B cell (primary cell): Measurements from ENCODE around the gene MRPL54. TPM values are rescaled to one million over a fixed set of nuclear protein-coding genes. Genes with fewer than 3 reads are reported as not detected.
A peak's percentile ranks its signal among the peaks of the same experiment; 100 is the strongest.

Experiments used
- ATAC-seq: fragments of 200-7000 bp; cut with Tn5 transposase; one replicate; pipeline ENCODE4 v1.10.0; 2021; ENCODE audit warnings: low read depth, mild to moderate bottlenecking, moderate number of reproducible peaks, moderate library complexity
- CTCF ChIA-PET: fragments of 350-600 bp; sonication (Branson Sonifier 250); formaldehyde crosslinking; loops from one replicate; lab custom pipeline; 2021; ENCODE audit warnings: antibody characterized with exemption, inconsistent platforms; lab: Charles Lee
- POLR2A ChIA-PET: fragments of 350-600 bp; sonication (Branson Sonifier 250); formaldehyde crosslinking; loops from one replicate; lab custom pipeline; 2021; ENCODE audit warnings: antibody characterized with exemption; lab: Charles Lee
- DNase-seq: peaks from one replicate; pipeline ENCODE4 v3.0.0; 2013
- H2AFZ ChIP-seq: 2 replicates; pipeline ENCODE4 v1.6.1; 2012; ENCODE audit warnings: mild to moderate bottlenecking, low read depth, low read length; ENCODE audit not compliant: insufficient read depth, poor library complexity, severe bottlenecking
- H3K27ac ChIP-seq, 2 donors: 1 replicate in 1 of 2; 2 replicates in 1 of 2; pipeline ENCODE4 v1.5.1; 2012 to 2013; ENCODE audit warnings: low read length in 2 of 2, mild to moderate bottlenecking in 2 of 2, moderate library complexity in 1 of 2
- H3K27me3 ChIP-seq, 4 experiments: fragments of 200-600 bp in 1 of 4; sonication (generic) in 1 of 4; replicated peaks in 1 of 4; 1 replicate in 2 of 4; 2 replicates in 2 of 4; pipeline versions ENCODE4 v1.6.1 to v1.7.0; 2013 to 2016; ENCODE audit warnings: low read length in 3 of 4, mild to moderate bottlenecking in 2 of 4, mixed read lengths in 1 of 4, moderate library complexity in 1 of 4; ENCODE audit not compliant: insufficient read depth in 4 of 4, control insufficient read depth in 3 of 4; ENCODE audit errors: control extremely low read depth in 1 of 4
- H3K36me3 ChIP-seq, 2 experiments: replicated peaks in 1 of 2; 1 replicate in 1 of 2; 2 replicates in 1 of 2; pipeline versions ENCODE4 v1.6.1 to v1.7.1; 2013; ENCODE audit warnings: low read length in 1 of 2; ENCODE audit not compliant: insufficient read depth in 2 of 2, control insufficient read depth in 1 of 2; ENCODE audit errors: control extremely low read depth in 1 of 2, extremely low read depth in 1 of 2
- H3K4me1 ChIP-seq, 2 donors: fragments of 200-600 bp in 1 of 2; sonication (generic) in 1 of 2; 1 replicate in 1 of 2; 2 replicates in 1 of 2; pipeline versions ENCODE4 v1.5.1 to v1.6.1; 2013 to 2017; ENCODE audit warnings: low read length in 2 of 2; ENCODE audit not compliant: control insufficient read depth in 2 of 2, insufficient read depth in 2 of 2
- H3K4me2 ChIP-seq: replicated peaks from 2 replicates; pipeline ENCODE3; 2012; ENCODE audit warnings: mild to moderate bottlenecking, low read depth, low read length; ENCODE audit not compliant: poor library complexity, severe bottlenecking
- H3K4me3 ChIP-seq, 5 experiments: fragments of 200-600 bp in 1 of 5; sonication (generic) in 1 of 5; 1 replicate in 3 of 5; 2 replicates in 2 of 5; pipeline versions ENCODE4 v1.5.1 to v1.7.0; 2011 to 2016; ENCODE audit warnings: low read length in 4 of 5, mild to moderate bottlenecking in 4 of 5, low read depth in 2 of 5, control low read depth in 1 of 5, moderate library complexity in 1 of 5; ENCODE audit not compliant: insufficient read depth in 1 of 5; ENCODE audit errors: control extremely low read depth in 1 of 5, extremely low read depth in 1 of 5
- H3K79me2 ChIP-seq: fragments of 200-600 bp; sonication (generic); one replicate; pipeline ENCODE4 v1.6.0; 2016; ENCODE audit warnings: low read length; ENCODE audit not compliant: control insufficient read depth, insufficient read depth
- H3K9ac ChIP-seq: fragments of 200-600 bp; sonication (generic); 2 replicates; pipeline ENCODE4 v1.6.1; 2017; ENCODE audit warnings: mild to moderate bottlenecking, low read length, moderate library complexity
- H3K9me3 ChIP-seq, 3 donors: one replicate each; pipeline versions ENCODE4 v1.6.1 to v1.7.1; 2013; ENCODE audit warnings: low read length in 2 of 3; ENCODE audit not compliant: control insufficient read depth in 2 of 3, insufficient read depth in 1 of 3; ENCODE audit errors: control extremely low read depth in 1 of 3
- H4K20me1 ChIP-seq: 2 replicates; pipeline ENCODE4 v1.6.0; 2012; ENCODE audit warnings: mild to moderate bottlenecking, low read length; ENCODE audit not compliant: insufficient read depth, control insufficient read depth, poor library complexity, severe bottlenecking
- H3K27ac Mint-ChIP-seq: one replicate; pipeline ENCODE4 v1.8.0; 2021; ENCODE audit warnings: mixed read lengths
- H3K27me3 Mint-ChIP-seq: one replicate; pipeline ENCODE4 v1.8.0; 2021; ENCODE audit warnings: mixed read lengths
- H3K4me1 Mint-ChIP-seq: one replicate; pipeline ENCODE4 v1.8.0; 2021; ENCODE audit warnings: mixed read lengths
- H3K4me3 Mint-ChIP-seq: one replicate; pipeline ENCODE4 v1.8.0; 2021; ENCODE audit warnings: mixed read lengths
- H3K9me3 Mint-ChIP-seq: one replicate; pipeline ENCODE4 v1.8.0; 2022; ENCODE audit warnings: mixed read lengths; ENCODE audit not compliant: insufficient read depth
- EZH2 ChIP-seq: IDR thresholded peaks from 2 replicates; pipeline ENCODE4 v1.6.1; 2012; ENCODE audit warnings: borderline replicate concordance, low read depth, mild to moderate bottlenecking, moderate library complexity, low read length; ENCODE audit not compliant: insufficient read depth, poor library complexity, severe bottlenecking
- WGBS: methylation state at CpG from one replicate; pipeline ENCODE4 v1.1.5; 2013; ENCODE audit warnings: missing lambda C conversion rate; ENCODE audit not compliant: insufficient coverage; 5-methylcytosine and 5-hydroxymethylcytosine counted together
- intact Hi-C: fragments of 100-400 bp; cut with micrococcal nuclease; formaldehyde crosslinking; loops from one replicate; pipeline ENCODE4 v1.10.0; 2022
- polyA plus RNA-seq: library from polyadenylated mRNA; depleted of rRNA; stranded (reverse); fragments of >200 nt; gene quantifications from 2 replicates; pipeline ENCODE4 v1.2.3, GENCODE V29; 2012
- total RNA-seq, 2 donors: library from RNA; stranded (reverse); fragments of 120-200 nt in 1 of 2; gene quantifications; 1 replicate in 1 of 2; 2 replicates in 1 of 2; pipeline versions ENCODE4 v1.2.3 to v1.2.4, GENCODE V29; 2013 to 2022
- TF ChIP-seq, protein P1 (sequence below): fragments of 200-600 bp; IDR thresholded peaks from one replicate; pipeline ENCODE4 v1.8.0; 2022; ENCODE audit warnings: antibody characterized with exemption, mild to moderate bottlenecking

The MRPL54 gene
- total and polyA plus RNA-seq, 2 donors (not counting 1 experiment from before 2014, with no cell fraction given), result 54.3 to 75.1 TPM

DNA sequence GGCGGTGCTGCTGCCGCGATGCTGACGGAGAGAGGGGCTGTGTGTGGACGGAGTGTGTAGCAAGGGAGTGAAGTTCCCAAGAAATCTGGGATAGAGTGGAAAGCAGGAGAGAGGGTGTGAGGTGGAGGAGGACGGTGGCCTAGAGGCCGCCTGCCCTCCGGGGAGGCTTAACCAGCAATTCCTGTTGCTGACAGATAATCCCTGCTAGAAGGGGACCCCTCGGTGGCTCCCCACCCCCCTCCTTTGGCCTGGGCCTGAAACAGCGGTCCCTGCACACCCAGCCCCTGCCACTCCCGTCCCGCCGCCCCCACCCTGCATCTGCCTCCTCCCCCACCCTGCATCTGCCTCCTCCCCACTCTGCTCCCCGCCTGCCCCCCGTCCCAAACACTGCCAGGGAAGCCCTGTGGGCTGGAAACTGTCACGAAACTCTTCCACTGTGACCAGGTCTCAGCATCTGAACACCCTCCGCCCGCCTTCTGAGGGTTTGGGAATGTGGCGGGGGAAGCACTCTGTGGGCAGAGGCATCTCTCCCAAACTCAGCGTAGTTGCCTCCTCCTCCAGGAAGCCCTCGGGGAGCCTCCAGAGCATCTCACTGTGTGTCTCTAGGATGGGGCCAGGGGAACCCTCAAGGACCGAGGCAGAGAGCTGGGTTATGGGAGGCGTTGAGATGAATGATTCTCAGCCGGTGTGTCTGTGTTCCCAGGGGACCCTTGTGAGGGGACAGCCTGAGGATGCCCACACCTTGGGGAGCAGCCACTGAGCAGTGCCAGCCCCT is 40.8 kb downstream of the MRPL54 start:
- H3K27me3 Mint-ChIP-seq, result peaks cover 13% of the 10 kb centered on the region
- Histone ChIP-seq H3K4me2 (no peak overlapping the region), H3K9ac (no peak overlapping the region), H3K79me2 (no peaks in the 10 kb centered on the region), H3K36me3 (no peaks in the 10 kb centered on the region), H4K20me1 (no peaks in the 10 kb centered on the region), H2AFZ (no peak overlapping the region), H3K4me3 (no peak overlapping the region), H3K27ac (no peak overlapping the region), H3K4me1 (peaks cover 12 to 24% of the 10 kb centered on the region in 2 donors), H3K27me3 (peaks cover 0 to 16% (median 7%) of the 10 kb centered on the region in 4 experiments), H3K9me3 (peaks cover 0 to 19% (median 0%) of the 10 kb centered on the region in 3 donors)
- peaks cover 4% of the 10 kb centered on the region for H3K9me3 Mint-ChIP-seq
- H3K27ac Mint-ChIP-seq, result peak overlapping the region; percentile 29
- no peak for DNase-seq
- CTCF ChIA-PET, result interaction anchor here (1.0 kb wide), 1 partner anchor 23 kb away, joined by 6 read pairs; no protein-coding TSS in a partner anchor
- TF ChIP-seq, protein P1, sequence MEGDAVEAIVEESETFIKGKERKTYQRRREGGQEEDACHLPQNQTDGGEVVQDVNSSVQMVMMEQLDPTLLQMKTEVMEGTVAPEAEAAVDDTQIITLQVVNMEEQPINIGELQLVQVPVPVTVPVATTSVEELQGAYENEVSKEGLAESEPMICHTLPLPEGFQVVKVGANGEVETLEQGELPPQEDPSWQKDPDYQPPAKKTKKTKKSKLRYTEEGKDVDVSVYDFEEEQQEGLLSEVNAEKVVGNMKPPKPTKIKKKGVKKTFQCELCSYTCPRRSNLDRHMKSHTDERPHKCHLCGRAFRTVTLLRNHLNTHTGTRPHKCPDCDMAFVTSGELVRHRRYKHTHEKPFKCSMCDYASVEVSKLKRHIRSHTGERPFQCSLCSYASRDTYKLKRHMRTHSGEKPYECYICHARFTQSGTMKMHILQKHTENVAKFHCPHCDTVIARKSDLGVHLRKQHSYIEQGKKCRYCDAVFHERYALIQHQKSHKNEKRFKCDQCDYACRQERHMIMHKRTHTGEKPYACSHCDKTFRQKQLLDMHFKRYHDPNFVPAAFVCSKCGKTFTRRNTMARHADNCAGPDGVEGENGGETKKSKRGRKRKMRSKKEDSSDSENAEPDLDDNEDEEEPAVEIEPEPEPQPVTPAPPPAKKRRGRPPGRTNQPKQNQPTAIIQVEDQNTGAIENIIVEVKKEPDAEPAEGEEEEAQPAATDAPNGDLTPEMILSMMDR, result no peak
- TF ChIP-seq EZH2, result no peak
- H3K4me1 Mint-ChIP-seq, result peaks cover 29% of the 10 kb centered on the region
- no peak for ATAC-seq
- intact Hi-C loops, result no loop called here
- H3K4me3 Mint-ChIP-seq, result no peak overlapping the region
- 94% methylated on average over 14 of the region's 24 CpGs for WGBS
- POLR2A ChIA-PET, result no interaction called here

DNA sequence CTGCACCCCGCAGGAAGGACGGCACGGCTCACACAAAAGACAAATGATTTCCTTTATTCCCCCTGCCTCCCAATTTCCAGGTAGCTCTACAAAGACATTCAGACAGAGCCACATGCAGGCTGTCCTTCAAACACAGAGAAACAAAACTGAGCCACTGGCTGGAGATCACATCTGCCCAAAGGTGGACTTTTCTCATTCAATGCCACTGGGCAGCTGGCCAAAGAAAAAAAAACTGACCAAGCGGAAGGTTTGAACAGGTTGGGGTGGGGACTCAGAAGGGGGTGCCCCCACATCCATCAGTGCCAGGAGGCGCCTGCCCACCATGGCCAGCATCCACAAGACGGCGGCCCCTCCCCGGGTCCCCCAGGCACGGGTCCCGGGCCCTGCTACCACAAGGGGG is 41.5 kb downstream of the MRPL54 start:
- H3K4me1 ChIP-seq, result peaks cover 12 to 25% of the 10 kb centered on the region in 2 donors
- no peak overlapping the region for H3K4me3 Mint-ChIP-seq
- CTCF ChIA-PET, result no interaction called here

More for the DNA sequence above, 41.5 kb downstream of the MRPL54 start:
- Histone ChIP-seq H3K4me3 (no peak overlapping the region), H3K27ac (no peak overlapping the region), H4K20me1 (no peaks in the 10 kb centered on the region), H3K79me2 (no peaks in the 10 kb centered on the region), H3K9ac (no peak overlapping the region), H3K4me2 (no peak overlapping the region), H3K9me3 (peaks cover 0 to 25% (median 0%) of the 10 kb centered on the region in 3 donors), H2AFZ (no peak overlapping the region), H3K36me3 (no peaks in the 10 kb centered on the region), H3K27me3 (peaks cover 0 to 16% (median 7%) of the 10 kb centered on the region in 4 experiments)
- no peak for TF ChIP-seq EZH2
- TF ChIP-seq, protein P1, result no peak
- POLR2A ChIA-PET, result no interaction called here
- peaks cover 4% of the 10 kb centered on the region for H3K9me3 Mint-ChIP-seq
- H3K27me3 Mint-ChIP-seq, result peaks cover 13% of the 10 kb centered on the region
- no peak for DNase-seq
- 90% methylated on average over 8 of the region's 10 CpGs for WGBS
- no peak overlapping the region for H3K27ac Mint-ChIP-seq
- ATAC-seq, result no peak
- intact Hi-C loops, result no loop called here
- peaks cover 30% of the 10 kb centered on the region for H3K4me1 Mint-ChIP-seq
